Measurements from ENCODE around the gene CCDC171. TPM values are rescaled to one million over a fixed set of nuclear protein-coding genes. Genes with fewer than 3 reads are reported as not detected.

CCDC171 gene
- total RNA-seq, 1 donor, result 5.8 TPM

DNA sequence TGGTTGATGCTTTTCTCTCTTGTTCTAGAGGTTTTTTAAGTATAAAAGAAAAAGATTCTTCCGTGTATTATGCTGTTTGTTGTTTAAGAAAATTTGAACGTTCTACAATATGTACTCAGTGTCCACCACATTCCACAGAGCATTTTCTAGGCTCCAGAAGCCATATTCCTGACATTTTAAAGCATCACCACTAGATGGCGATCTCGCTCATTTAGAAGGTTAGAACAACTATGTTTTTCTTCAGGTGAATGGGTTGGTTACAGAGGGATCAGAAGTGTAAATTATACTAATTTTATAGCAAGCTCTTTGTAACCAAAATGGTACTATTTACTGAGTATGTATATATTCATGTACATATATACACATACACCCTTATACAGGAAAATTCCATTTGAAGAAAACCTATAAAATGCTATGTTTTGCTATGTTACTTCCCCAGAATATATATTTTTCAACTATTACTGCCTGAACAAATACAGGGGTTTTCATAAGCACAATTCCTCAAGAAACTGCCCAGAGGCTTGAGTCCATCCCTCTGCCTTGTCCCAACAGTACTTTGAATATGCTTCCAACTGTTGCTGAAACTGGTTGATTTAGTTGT, 284.3 kb downstream of the CCDC171 start:
- no peaks in the 10 kb centered on the region for H3K9me3 ChIP-seq (ENCODE audit: low read depth, low read length)
- no peaks in the 10 kb centered on the region for H3K79me2 ChIP-seq (ENCODE audit: insufficient read depth, low read length)
- no peaks in the 10 kb centered on the region for H3K36me3 ChIP-seq (ENCODE audit: insufficient read depth, low read length)
- no peak overlapping the region for H3K27ac ChIP-seq (ENCODE audit: low read depth, low read length)
- DNase-seq (ENCODE audit: insufficient read length, low spot score, missing footprints), result peak; percentile 82
- H3K4me1 ChIP-seq (ENCODE audit: insufficient read depth, low read length), result no peaks in the 10 kb centered on the region
- no peak overlapping the region for H3K4me2 ChIP-seq (ENCODE audit: insufficient read depth, low read length)
- H3K27me3 ChIP-seq (ENCODE audit: insufficient read depth, low read length), result no peaks in the 10 kb centered on the region
- H4K20me1 ChIP-seq (ENCODE audit: insufficient read depth, low read length), result no peaks in the 10 kb centered on the region
- TF ChIP-seq, protein P1, sequence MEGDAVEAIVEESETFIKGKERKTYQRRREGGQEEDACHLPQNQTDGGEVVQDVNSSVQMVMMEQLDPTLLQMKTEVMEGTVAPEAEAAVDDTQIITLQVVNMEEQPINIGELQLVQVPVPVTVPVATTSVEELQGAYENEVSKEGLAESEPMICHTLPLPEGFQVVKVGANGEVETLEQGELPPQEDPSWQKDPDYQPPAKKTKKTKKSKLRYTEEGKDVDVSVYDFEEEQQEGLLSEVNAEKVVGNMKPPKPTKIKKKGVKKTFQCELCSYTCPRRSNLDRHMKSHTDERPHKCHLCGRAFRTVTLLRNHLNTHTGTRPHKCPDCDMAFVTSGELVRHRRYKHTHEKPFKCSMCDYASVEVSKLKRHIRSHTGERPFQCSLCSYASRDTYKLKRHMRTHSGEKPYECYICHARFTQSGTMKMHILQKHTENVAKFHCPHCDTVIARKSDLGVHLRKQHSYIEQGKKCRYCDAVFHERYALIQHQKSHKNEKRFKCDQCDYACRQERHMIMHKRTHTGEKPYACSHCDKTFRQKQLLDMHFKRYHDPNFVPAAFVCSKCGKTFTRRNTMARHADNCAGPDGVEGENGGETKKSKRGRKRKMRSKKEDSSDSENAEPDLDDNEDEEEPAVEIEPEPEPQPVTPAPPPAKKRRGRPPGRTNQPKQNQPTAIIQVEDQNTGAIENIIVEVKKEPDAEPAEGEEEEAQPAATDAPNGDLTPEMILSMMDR (IDR thresholded peaks at IDR 0.05; ENCODE audit: extremely low read depth, low read depth, low read length), result peak; percentile 74
- H3K4me3 ChIP-seq (ENCODE audit: insufficient read depth, low read length), result no peak overlapping the region
- H2AFZ ChIP-seq (ENCODE audit: low read length), result no peak overlapping the region

DNA sequence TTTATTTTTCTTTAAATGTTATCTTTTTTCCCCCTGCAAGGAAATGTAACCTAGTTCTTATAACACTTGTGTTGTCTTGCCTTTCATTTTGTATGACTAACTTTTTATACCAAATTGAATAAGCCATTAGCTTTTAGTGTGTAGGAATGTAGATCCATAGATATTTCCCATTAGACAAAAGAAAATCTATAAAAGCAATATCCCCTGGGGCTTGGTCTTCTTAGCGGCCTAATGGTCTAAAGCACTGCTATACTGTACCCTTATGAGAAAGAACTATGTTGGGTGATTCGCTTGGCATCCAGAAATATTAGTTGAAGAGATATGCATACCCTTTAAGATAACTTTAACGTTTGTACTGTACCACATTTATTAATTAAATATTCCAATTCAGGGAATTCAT, 289.2 kb downstream of the CCDC171 start:
- Histone ChIP-seq H3K27me3 (ENCODE audit: insufficient read depth, low read length) (no peaks in the 10 kb centered on the region), H3K27ac (ENCODE audit: low read depth, low read length) (no peak overlapping the region), H3K9me3 (ENCODE audit: low read depth, low read length) (no peaks in the 10 kb centered on the region), H4K20me1 (ENCODE audit: insufficient read depth, low read length) (no peaks in the 10 kb centered on the region), H2AFZ (ENCODE audit: low read length) (no peak overlapping the region), H3K79me2 (ENCODE audit: insufficient read depth, low read length) (no peaks in the 10 kb centered on the region), H3K4me3 (ENCODE audit: insufficient read depth, low read length) (no peak overlapping the region), H3K36me3 (ENCODE audit: insufficient read depth, low read length) (no peaks in the 10 kb centered on the region), H3K4me1 (ENCODE audit: insufficient read depth, low read length) (no peaks in the 10 kb centered on the region), H3K4me2 (ENCODE audit: insufficient read depth, low read length) (no peak overlapping the region)
- DNase-seq (ENCODE audit: insufficient read length, low spot score, missing footprints), result no peak
- TF ChIP-seq, protein P1 (IDR thresholded peaks at IDR 0.05; ENCODE audit: extremely low read depth, low read depth, low read length), result no peak

DNA sequence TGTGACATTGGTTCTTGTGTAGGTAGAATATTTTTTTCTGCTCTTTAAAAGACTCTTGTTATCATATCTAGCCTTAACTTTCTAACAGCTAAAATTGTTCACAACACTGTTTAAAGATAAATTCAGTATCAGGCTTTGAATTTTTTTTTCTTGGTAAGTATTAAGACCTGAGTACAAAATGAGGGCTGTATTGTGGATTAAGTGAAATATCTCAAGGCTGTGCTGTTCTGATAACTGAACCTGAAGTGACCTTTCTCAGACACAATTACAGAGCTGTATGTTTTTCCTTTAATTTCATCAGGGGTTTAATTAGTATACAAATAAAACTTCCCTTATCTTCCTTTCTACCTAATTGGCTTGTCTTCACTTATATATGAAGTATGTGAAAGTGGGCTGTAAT, 290.5 kb downstream of the CCDC171 start:
- Histone ChIP-seq H3K4me3 (ENCODE audit: insufficient read depth, low read length) (no peak overlapping the region), H3K27ac (ENCODE audit: low read depth, low read length) (no peak overlapping the region), H4K20me1 (ENCODE audit: insufficient read depth, low read length) (no peaks in the 10 kb centered on the region), H3K79me2 (ENCODE audit: insufficient read depth, low read length) (no peaks in the 10 kb centered on the region), H3K4me1 (ENCODE audit: insufficient read depth, low read length) (no peaks in the 10 kb centered on the region), H3K4me2 (ENCODE audit: insufficient read depth, low read length) (no peak overlapping the region), H3K27me3 (ENCODE audit: insufficient read depth, low read length) (no peaks in the 10 kb centered on the region), H2AFZ (ENCODE audit: low read length) (no peak overlapping the region), H3K9me3 (ENCODE audit: low read depth, low read length) (no peaks in the 10 kb centered on the region), H3K36me3 (ENCODE audit: insufficient read depth, low read length) (no peaks in the 10 kb centered on the region)
- DNase-seq (ENCODE audit: insufficient read length, low spot score, missing footprints), result no peak
- TF ChIP-seq, protein P1 (IDR thresholded peaks at IDR 0.05; ENCODE audit: extremely low read depth, low read depth, low read length), result no peak

DNA sequence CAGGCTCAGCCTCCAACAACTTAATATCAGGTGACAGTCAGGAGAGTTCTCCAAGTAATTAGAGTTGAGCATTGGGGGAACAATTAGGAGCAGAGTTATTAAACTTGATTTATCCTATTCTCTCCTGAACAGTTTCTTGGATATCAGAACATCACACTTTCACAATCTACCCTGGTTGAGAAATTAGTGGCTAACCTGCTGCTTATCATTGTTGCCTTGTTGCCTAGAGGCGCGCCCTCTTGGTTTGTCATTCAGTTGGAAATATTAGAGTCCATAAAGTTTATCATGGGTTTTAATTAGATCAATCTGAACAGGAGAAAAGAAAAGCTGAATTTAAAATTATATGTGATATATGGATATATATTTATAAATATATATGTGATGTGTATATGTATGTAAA, 291.1 kb downstream of the CCDC171 start:
- no peaks in the 10 kb centered on the region for H3K27me3 ChIP-seq (ENCODE audit: insufficient read depth, low read length)
- H3K4me3 ChIP-seq (ENCODE audit: insufficient read depth, low read length), result no peak overlapping the region
- DNase-seq (ENCODE audit: insufficient read length, low spot score, missing footprints), result no peak
- no peaks in the 10 kb centered on the region for H3K36me3 ChIP-seq (ENCODE audit: insufficient read depth, low read length)
- TF ChIP-seq, protein P1 (IDR thresholded peaks at IDR 0.05; ENCODE audit: extremely low read depth, low read depth, low read length), result no peak
- H3K9me3 ChIP-seq (ENCODE audit: low read depth, low read length), result no peaks in the 10 kb centered on the region
- H3K4me2 ChIP-seq (ENCODE audit: insufficient read depth, low read length), result no peak overlapping the region
- H3K79me2 ChIP-seq (ENCODE audit: insufficient read depth, low read length), result no peaks in the 10 kb centered on the region
- no peak overlapping the region for H2AFZ ChIP-seq (ENCODE audit: low read length)
- no peaks in the 10 kb centered on the region for H4K20me1 ChIP-seq (ENCODE audit: insufficient read depth, low read length)
- no peak overlapping the region for H3K27ac ChIP-seq (ENCODE audit: low read depth, low read length)
- H3K4me1 ChIP-seq (ENCODE audit: insufficient read depth, low read length), result no peaks in the 10 kb centered on the region

Data from osteoblast (primary cell).